Measurements from ENCODE around the gene SERPINI1.

The SERPINI1 gene

GRCh38 chr3:167851171-167851570, 115.7 kb downstream of the SERPINI1 start:
- TF ChIP-seq, protein P1, sequence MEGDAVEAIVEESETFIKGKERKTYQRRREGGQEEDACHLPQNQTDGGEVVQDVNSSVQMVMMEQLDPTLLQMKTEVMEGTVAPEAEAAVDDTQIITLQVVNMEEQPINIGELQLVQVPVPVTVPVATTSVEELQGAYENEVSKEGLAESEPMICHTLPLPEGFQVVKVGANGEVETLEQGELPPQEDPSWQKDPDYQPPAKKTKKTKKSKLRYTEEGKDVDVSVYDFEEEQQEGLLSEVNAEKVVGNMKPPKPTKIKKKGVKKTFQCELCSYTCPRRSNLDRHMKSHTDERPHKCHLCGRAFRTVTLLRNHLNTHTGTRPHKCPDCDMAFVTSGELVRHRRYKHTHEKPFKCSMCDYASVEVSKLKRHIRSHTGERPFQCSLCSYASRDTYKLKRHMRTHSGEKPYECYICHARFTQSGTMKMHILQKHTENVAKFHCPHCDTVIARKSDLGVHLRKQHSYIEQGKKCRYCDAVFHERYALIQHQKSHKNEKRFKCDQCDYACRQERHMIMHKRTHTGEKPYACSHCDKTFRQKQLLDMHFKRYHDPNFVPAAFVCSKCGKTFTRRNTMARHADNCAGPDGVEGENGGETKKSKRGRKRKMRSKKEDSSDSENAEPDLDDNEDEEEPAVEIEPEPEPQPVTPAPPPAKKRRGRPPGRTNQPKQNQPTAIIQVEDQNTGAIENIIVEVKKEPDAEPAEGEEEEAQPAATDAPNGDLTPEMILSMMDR (IDR thresholded peaks at IDR 0.05; ENCODE audit: extremely low read depth, missing control alignments) = no peak
- DNase-seq (ENCODE audit: low spot score) = no peak

GRCh38 chr3:167851749-167852148, 116.2 kb downstream of the SERPINI1 start:
- TF ChIP-seq, protein P1 (IDR thresholded peaks at IDR 0.05; ENCODE audit: extremely low read depth, missing control alignments) = no peak
- DNase-seq (ENCODE audit: low spot score) = no peak

DNA sequence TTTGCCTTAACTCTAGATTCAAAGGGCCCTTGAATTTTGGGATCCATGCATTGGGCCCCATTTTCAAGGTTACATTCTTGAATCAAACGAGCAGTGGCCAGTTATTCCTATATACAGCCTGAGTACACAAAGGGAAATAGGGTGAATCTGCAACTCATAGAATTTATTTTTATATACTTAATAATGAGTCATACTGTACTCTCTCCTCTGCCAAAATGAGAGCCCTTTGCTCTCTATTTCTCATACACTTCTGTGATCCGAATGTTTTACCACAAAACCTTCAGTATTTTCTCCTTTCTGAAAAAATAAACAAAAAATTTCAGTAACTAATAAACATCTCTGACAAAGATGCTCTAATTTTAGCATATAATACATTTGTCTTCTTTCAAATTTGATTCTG, 116.7 kb downstream of the SERPINI1 start:
- DNase-seq (ENCODE audit: low spot score) = no peak
- TF ChIP-seq, protein P1 (IDR thresholded peaks at IDR 0.05; ENCODE audit: extremely low read depth, missing control alignments) = no peak

DNA sequence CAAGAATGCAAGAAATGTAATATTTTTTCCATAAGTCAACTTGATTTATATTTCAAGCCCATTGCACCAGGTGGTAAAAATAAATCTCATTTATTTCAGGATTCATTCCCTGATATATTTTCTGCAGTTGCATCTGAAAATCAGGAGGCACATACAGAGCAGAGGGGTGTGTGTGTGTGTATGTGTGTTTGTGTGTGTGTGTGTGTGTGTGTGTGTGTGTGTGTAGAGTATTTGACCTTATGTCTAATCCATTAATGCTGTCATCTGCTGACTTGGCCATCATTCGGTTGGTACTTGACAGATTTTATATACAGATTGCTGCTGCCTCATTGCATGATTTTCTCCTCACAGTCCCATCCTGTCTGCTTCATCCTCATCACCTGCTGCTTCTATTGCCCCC, 118.5 kb downstream of the SERPINI1 start:
- no peak for DNase-seq (ENCODE audit: low spot score)
- TF ChIP-seq, protein P1 (IDR thresholded peaks at IDR 0.05; ENCODE audit: extremely low read depth, missing control alignments) = no peak

DNA sequence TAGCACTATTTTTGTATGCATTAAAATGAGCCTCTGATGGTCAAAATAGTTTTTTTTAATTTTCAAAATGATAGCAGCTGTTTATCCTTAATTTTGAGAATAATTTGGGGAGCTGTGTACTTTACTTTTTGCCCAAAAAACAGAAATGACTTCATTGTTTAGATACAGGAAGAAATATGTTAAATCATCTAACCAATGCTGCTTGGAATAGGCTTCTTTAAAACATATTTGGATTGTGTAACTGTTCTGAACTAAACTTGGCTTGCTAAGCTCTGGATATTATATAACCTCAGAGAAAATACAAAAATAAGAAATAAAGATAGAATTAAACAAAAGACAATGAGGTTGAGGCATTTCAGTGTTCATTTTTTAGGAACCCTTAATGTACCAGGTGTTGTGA, 119.3 kb downstream of the SERPINI1 start:
- TF ChIP-seq, protein P1 (IDR thresholded peaks at IDR 0.05; ENCODE audit: extremely low read depth, missing control alignments) = no peak
- no peak for DNase-seq (ENCODE audit: low spot score)

GRCh38 chr3:167855306-167855705, 119.8 kb downstream of the SERPINI1 start:
- DNase-seq (ENCODE audit: low spot score) = no peak
- TF ChIP-seq, protein P1 (IDR thresholded peaks at IDR 0.05; ENCODE audit: extremely low read depth, missing control alignments) = no peak

- TF ChIP-seq, protein P1 (IDR thresholded peaks at IDR 0.05; ENCODE audit: extremely low read depth, missing control alignments) = no peak
- DNase-seq (ENCODE audit: low spot score) = no peak
Measured at GRCh38 chr3:167858865-167859264, 123.3 kb downstream of the SERPINI1 start.

Measured in GM20000 (cell line).